CD4-positive, alpha-beta T cell treated with Interleukin-10 for 1 hour (primary cell): Measurements from ENCODE around the gene SLC25A29.
A peak's percentile ranks its signal among the peaks of the same experiment; 100 is the strongest.

ENCODE experiments used
- DNase-seq: peaks from one replicate; pipeline ENCODE4 v3.0.0-alpha.2; 2020

SLC25A29 gene

DNA sequence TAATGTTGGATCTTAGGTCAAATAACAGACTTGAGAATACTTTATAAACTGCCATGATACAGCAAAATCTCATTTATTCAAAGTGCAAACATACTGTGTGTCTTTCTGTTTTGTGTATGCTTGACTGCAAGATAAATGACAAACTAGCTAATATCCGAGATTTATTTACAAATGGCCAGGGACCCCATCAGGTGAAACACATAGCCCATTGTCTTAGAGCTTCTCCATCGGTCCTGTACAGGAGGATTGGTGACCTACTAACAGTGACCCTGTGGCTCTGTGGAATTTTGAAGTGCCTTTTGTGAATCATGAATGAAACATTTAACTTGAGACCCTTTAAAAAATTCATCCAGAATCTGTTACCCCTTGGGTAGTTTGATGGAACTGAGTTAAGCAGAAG, 27.1 kb downstream of the SLC25A29 start:
- DNase-seq: no peak

DNA sequence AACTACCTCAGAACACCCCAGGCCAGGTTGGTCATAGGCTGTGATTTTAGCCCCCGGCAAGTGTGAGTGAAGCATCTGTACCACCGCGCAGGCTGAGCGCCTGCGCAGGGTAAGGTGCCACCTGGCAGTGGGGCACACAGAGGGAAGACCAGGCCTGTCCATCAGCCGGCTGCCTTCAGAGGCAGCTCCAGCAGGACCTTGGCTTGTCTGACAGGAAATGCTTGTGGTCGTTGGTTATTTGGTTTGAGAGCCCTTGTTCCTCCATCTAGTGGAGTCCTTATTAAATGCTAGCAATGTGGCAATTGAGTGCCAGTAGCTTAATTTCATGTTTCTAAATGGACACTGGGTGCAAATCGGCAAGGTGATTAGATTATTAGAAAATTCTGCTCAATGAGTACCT, 27.5 kb downstream of the SLC25A29 start:
- peak; percentile 20 for DNase-seq

DNA sequence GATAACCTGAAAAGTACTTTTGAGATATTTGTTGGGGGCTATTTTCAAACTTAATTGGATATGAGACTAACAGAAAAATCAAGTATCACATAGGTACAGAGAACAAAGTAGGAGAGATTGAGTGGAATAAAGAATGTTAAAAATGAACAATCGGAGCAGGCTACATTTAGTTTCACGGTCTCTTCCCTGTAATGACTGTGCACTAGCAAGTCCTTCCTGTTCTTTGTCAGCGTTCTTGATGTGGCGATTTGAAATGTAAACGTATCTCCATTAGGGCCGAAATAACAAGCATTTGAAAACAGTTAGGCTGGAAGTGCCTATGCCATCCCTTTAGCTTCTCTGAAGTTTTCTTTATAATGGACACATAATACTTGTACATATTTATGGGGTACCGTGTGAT, 31.0 kb downstream of the SLC25A29 start:
- DNase-seq: no peak

DNA sequence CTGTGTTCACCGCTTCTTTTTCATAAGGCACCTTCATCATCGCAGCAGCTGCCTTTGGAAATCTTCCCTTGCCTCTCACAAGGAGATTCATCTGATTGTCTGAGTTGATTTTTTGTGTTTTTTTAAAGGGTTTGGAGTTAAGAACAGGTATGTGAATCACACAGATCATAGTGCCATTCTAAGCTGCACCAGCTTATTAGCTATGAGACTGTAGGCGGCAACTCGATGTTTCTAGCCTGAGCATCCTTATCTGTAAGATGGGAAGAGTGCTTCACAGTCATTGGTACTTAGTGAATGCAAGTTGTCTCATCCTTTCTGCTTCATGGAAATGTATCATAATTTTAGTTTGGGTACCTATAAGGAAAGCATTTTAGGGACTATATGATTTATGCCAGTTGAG, 32.0 kb downstream of the SLC25A29 start:
- DNase-seq: no peak

DNA sequence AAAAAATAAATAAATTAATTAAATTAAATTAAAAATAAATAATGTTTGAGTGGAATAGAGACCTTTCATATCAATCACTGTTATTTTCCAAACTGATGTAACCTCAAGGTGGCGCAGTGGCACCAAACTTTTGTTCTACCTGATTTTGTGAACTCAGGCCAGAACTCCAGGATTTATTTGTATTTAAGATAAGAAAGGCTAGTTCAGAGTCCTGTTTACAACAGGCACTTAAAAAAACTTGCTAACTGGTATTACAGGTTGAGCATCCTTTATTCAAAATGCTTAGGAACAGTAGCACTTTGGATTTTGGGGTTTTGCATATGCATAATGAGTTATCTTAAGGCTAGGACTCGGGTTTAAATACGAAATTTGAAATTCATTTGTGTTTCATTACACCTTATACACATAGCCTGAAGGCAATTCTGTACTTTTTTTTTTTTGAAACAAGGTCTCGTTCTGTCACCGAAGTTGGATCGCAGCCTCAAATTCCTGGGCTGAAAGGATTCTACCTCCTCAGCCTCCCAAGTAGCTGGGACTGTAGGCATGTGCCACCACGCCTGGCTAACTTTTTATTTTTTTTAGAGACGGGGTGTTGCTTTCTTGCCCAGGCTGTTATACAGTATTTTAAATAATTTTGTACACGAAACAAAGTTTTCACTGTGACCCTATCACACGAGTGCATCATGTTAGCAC, 34.9 kb downstream of the SLC25A29 start:
- DNase-seq: peak; percentile 48

DNA sequence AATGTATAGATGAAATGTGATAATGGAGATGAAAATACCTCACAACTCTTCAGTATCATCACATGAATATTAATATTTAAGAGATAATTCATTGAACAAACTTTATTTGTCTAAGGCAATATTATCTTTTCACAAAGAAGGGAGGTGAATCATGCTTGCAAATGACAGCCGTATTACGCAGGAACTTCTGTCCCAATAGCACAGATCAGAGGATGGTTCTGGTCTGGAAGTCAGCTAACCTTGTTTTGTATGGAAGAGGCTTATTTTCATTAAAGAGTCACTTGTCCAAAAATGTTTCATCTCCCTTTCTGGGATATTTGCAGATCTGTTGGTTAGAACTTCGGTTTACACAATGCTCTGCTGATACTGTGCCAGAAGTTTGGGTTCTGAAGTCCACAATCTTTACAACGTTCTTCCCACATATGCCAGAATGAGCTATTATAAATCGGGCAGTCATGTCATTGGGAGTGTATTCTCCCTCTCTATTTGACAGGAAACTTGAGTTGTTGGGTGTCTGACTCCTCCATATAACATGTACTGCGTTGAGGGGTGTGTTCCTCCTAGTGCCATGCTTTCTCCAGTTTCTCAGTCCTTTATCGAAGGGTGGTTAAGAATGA, 37.5 kb downstream of the SLC25A29 start:
- no peak for DNase-seq

DNA sequence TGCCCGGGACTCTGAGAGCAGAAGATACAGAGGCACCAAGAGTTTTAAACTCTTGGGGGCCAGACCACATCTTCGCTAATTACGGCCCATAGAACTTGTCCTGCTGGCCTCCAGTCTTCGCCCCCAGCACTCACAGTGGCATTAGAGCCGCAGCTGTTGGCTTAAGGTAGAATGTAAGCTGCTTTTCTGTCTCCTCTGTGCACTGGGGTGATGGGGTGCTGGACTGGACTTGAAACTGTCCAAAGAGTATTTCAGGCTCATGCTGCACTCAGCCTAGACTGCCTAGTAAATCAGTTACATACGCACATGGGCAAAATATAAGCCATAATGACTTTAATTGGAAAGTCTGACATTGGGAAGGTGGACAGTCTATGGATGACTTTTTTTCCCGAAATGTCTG, 38.3 kb downstream of the SLC25A29 start:
- DNase-seq: no peak

DNA sequence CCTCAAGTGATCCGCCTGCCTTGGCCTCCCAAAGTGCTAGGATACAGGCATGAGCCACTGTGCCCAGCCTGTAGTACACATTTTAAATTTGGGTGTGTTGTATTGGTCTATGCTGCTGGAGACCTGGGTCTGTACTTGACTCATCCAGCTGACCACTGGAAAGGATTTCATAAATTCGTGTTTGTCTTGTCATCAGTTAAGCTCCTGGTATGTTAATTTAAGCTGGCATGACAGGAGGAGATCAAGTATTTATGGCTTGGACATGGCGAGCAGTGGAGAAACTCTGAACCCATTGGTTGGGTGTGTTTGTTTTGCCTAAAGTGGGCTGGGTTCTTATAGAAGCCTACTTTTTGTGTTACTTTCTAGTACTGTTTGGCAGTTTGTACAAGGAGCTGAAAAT, 43.1 kb downstream of the SLC25A29 start:
- no peak for DNase-seq

DNA sequence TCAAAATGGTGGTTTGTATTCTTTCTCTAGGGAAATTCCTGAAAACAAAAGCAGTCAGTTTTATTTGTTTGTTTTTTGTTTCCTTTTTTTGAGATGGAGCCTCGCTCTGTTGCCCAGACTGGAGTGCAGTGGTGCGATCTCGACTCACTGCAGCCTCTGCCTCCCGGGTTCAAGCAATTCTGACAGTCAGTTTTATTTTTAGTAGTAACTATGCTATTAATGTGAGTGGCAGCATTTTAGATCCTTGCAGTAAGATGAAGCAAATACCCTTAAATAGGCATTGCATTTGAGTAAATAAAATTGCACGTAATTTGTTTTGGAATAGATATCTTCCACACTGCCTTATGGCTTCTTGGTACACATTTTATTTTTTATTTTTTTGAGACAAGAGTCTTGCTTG, 43.7 kb downstream of the SLC25A29 start:
- no peak for DNase-seq

DNA sequence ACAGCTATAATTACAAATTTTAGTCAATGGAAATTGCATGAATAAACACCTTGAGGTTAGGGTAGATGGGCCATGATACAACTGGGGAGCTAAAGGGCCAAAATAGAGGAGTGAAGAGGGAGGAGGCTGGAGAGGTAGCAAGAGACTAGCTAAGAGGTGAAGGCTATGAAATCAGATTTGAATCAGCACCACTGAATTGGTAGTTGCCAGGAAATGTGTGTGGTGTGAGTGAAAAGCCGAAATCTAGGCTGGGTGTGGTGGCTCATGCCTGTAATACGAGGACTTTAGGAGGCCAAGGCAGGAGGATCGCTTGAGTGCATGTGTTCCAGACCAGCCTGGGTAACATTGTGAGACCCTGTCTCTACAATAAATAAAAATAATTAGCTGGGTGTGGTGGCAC, 44.6 kb downstream of the SLC25A29 start:
- peak; percentile 27 for DNase-seq

DNA sequence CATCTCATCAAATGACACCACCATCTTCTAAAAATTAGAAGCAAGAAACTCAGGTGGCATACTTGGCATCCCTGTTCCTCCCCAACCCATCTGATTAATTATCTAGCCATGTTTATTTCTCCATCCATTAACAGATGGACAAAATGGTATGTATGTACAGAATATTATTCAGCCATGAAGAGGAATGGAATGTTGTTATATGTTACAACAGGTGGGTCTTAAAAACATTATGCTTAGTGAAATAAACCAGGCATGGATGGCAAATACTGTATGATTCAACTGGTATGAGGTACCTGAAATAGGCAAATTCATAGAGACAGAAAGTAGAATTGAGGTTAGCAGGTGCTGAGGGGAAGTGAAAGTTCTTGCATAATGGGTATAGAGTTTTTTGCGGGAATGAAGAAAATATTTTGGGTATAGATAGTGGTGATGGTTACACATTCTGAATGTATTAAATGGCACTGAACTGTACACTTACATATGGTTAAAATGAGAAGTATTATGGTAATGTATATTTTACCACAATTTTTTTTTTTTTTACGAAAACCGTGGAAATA, 49.8 kb downstream of the SLC25A29 start:
- no peak for DNase-seq

DNA sequence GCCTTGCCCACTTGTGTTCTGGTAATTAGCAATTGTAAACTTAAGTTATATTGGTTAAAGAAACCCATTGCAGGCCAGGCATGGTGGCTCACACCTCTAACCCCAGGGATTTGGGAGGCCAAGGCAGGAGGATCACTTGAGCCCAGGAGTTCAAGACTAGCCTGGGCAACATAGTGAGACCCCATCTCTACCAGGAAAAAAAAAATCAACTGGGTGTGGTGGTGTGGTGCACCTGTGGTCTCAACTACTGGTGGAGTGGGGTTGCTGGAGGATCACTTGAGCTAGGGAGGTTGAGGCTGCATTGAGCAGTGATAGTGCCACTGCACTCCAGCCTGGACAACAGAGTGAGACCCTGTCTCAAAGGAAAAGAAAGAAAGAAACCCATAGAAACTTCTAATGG, 53.6 kb downstream of the SLC25A29 start:
- no peak for DNase-seq

DNA sequence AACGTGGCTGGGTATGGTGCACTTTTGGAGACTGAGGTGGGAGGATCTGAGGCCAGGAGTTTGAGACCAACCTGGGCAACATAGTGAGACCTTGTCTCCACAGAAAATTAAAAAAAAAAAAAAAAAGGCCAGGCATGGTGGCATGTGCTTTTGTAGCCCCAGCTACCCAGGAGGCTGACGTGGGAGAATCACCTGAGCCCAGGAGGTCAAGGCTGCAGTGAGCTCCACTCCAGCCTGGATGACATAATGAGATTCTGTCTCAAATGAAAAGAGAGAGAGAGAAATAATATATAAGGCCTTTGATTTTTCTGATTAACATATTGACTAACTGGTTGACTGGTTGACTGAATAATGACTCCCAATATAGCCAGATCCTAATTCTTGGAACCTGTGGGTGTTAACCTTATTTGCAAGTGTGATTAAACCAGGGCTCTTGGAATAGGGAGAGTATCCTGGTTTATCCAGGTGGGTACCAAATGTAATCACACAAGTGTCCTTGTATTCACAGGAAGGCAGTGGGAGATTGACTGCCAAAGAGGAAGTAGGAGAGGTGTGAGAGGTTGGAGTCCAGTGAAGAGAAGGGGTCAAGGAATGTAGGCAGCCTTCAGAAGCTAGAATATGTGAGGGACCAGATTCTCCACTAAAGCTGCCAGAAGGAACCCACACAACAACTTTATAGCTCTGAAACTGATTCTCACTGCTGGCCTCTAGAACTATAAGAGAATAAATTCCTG, 55.3 kb downstream of the SLC25A29 start:
- no peak for DNase-seq

DNA sequence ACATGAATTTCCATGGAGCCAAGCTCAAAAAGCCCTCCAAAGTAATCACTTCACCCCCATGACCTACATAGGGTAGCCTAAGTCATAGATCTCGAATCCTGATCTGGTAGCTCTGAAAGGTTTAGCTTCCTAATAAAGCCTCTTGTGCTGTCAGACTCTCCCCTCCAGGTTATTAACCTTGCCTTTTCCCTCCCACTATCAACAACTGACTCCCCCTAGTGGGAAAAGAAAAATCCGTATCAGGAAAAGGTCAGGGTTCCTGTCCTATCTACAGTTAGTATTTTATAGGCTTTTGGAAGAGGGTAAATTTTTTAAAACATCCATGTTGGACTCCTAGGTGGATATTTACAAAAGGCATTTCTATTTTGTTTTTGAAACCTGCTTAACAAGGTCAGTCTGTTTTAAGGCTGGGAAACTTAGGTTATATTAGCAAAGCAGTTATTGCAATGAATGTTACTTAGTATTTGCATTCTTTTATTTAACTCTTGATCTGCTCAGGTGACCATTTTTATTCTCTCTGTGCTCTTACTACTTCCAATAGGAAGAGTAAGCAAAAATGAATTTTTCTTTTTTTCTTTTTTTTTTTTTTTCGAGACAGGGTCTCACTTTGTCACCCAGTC, 59.3 kb downstream of the SLC25A29 start:
- DNase-seq: peak; percentile 65

DNA sequence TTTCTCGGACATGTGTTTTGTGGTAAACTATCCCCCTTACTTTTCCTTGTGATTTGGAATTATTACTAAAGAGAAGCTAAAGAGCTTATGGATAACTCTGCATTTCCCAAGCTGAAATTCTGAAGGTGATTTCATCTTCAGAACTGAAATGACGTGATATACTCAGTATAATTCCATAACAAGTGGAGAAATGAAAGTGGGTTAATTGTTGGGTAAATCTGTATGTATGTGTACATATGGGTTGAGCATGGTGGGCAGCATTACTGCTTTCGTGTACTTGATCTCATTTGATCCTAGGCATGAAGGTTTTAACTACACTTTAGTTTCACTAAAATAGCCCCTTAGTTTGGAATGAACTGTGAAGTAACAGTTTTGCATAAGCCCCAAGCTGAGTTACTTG, 63.2 kb downstream of the SLC25A29 start:
- DNase-seq: no peak

DNA sequence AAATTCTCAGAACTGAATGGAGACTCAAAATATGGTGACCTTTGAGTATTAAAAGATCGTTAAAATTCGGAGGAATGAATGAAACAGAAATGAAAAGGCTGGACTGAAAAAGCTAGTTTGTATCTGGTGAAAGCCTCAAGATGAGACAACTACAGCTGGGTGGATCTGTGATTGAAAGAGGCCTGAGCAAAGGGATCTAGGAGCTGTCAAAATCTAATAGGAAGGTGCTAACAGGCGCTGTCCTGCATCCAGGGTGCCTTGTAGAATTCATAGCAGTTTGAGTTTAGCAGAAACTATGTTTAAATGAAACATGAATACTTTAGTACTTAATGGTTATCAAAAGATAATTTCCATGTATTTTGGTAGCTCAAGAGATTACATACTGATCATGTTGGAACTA, 65.0 kb downstream of the SLC25A29 start:
- DNase-seq: no peak
